Neuronal stem cell (in vitro differentiated cells): ENCODE data around the gene VWA3A.
"Not testable (repeated sequence)": the region's sequence is repeated elsewhere in the genome, so short reads cannot be mapped to it uniquely, and the experiment has no call there.

Source experiments
- DNase-seq: peaks from one replicate; pipeline ENCODE4 v3.0.0-alpha.2; 2013; ENCODE audit warnings: low spot score
- H2AFZ ChIP-seq: one replicate; pipeline ENCODE4 v1.6.1; 2013; ENCODE audit warnings: mild to moderate bottlenecking, low read length, inconsistent platforms
- H2AK5ac ChIP-seq: 2 replicates; pipeline ENCODE4 v1.6.1; 2013; ENCODE audit warnings: low read depth, mild to moderate bottlenecking, inconsistent platforms, low read length, moderate library complexity, mixed read lengths
- H2BK120ac ChIP-seq: 2 replicates; pipeline ENCODE4 v1.6.1; 2013; ENCODE audit warnings: low read depth, mild to moderate bottlenecking, inconsistent platforms, low read length, moderate library complexity, mixed read lengths
- H2BK12ac ChIP-seq: one replicate; pipeline ENCODE4 v1.6.1; 2013; ENCODE audit warnings: low read length, inconsistent platforms
- H2BK15ac ChIP-seq: 2 replicates; pipeline ENCODE4 v1.6.1; 2013; ENCODE audit warnings: mild to moderate bottlenecking, low read length, inconsistent platforms, mixed read lengths
- H2BK5ac ChIP-seq: one replicate; pipeline ENCODE4 v1.6.1; 2013; ENCODE audit warnings: inconsistent platforms, mild to moderate bottlenecking, low read length, moderate library complexity
- H3K14ac ChIP-seq: one replicate; pipeline ENCODE4 v1.6.1; 2013; ENCODE audit warnings: low read length, inconsistent platforms
- H3K18ac ChIP-seq: 2 replicates; pipeline ENCODE4 v1.6.1; 2013; ENCODE audit warnings: low read length, inconsistent platforms
- H3K23ac ChIP-seq: 2 replicates; pipeline ENCODE4 v1.6.1; 2013; ENCODE audit warnings: low read depth, mild to moderate bottlenecking, mixed read lengths, low read length, inconsistent platforms; ENCODE audit not compliant: poor library complexity
- H3K27ac ChIP-seq: replicated peaks from 3 replicates; pipeline ENCODE4 v1.5.1; 2013; ENCODE audit warnings: low read length, inconsistent platforms
- H3K27me3 ChIP-seq, 3 experiments: 2 replicates each; pipeline ENCODE4 v1.6.1; 2013; ENCODE audit warnings: low read length in 3 of 3, mild to moderate bottlenecking in 2 of 3, inconsistent platforms in 1 of 3, low read depth in 1 of 3, mixed read lengths in 1 of 3, moderate library complexity in 1 of 3; ENCODE audit not compliant: control insufficient read depth in 3 of 3, insufficient read depth in 3 of 3
- H3K36me3 ChIP-seq, 2 donors: replicated peaks in 1 of 2; 2 replicates each; pipeline ENCODE4 v1.6.1; 2013; ENCODE audit warnings: low read length in 2 of 2; ENCODE audit not compliant: control insufficient read depth in 2 of 2, insufficient read depth in 2 of 2
- H3K4ac ChIP-seq: 2 replicates; pipeline ENCODE4 v1.6.1; 2013; ENCODE audit warnings: inconsistent platforms, mild to moderate bottlenecking, low read length, moderate library complexity
- H3K4me1 ChIP-seq, 2 donors: 1 replicate in 1 of 2; 2 replicates in 1 of 2; pipeline ENCODE4 v1.6.1; 2013; ENCODE audit warnings: low read length in 2 of 2, low read depth in 1 of 2; ENCODE audit not compliant: control insufficient read depth in 2 of 2, insufficient read depth in 1 of 2
- H3K4me2 ChIP-seq: one replicate; pipeline ENCODE4 v1.6.1; 2013; ENCODE audit warnings: mild to moderate bottlenecking, low read length, inconsistent platforms; ENCODE audit not compliant: insufficient read depth, poor library complexity, severe bottlenecking
- H3K4me3 ChIP-seq, 2 donors: 2 replicates each; pipeline ENCODE4 v1.5.1; 2013; ENCODE audit warnings: low read length in 2 of 2, mild to moderate bottlenecking in 2 of 2, inconsistent platforms in 1 of 2, moderate library complexity in 1 of 2
- H3K79me1 ChIP-seq: one replicate; pipeline ENCODE4 v1.6.1; 2013; ENCODE audit warnings: low read depth, mild to moderate bottlenecking, inconsistent platforms, low read length, moderate library complexity
- H3K9ac ChIP-seq: one replicate; pipeline ENCODE4 v1.6.1; 2013; ENCODE audit warnings: mild to moderate bottlenecking, low read depth, low read length, inconsistent platforms; ENCODE audit not compliant: poor library complexity
- H3K9me3 ChIP-seq, 2 donors: replicated peaks in 1 of 2; 2 replicates each; pipeline versions ENCODE3 to v1.6.1; 2013; ENCODE audit warnings: low read length in 2 of 2, mild to moderate bottlenecking in 2 of 2, inconsistent platforms in 1 of 2, low read depth in 1 of 2, mixed read lengths in 1 of 2, moderate library complexity in 1 of 2; ENCODE audit not compliant: control insufficient read depth in 2 of 2, insufficient read depth in 1 of 2
- H4K8ac ChIP-seq: one replicate; pipeline ENCODE4 v1.6.1; 2013; ENCODE audit warnings: low read depth, mild to moderate bottlenecking, inconsistent platforms, low read length, moderate library complexity
- H4K91ac ChIP-seq: one replicate; pipeline ENCODE4 v1.6.1; 2013; ENCODE audit warnings: low read length, low read depth, mild to moderate bottlenecking, inconsistent platforms; ENCODE audit not compliant: poor library complexity
- WGBS, 2 donors: extraction: QIAGEN DNeasy Blood & Tissue Kit; methylation state at CpG; one replicate each; pipeline ENCODE4 v1.1.7; 2013; ENCODE audit warnings: missing lambda C conversion rate in 2 of 2, mixed read lengths in 1 of 2; ENCODE audit not compliant: insufficient read length in 2 of 2, insufficient replicate concordance in 1 of 2; ENCODE audit errors: extremely low coverage in 2 of 2; 5-methylcytosine and 5-hydroxymethylcytosine counted together

The VWA3A gene

GRCh38 chr16:22153078-22153477, 60.7 kb downstream of the VWA3A start:
- no CpG with 5 or more reads among the region's 7 CpGs for WGBS, 2 donors
- H3K79me1 ChIP-seq, DNase-seq, H3K4me2 ChIP-seq, H3K18ac ChIP-seq, H3K4me1 ChIP-seq, H3K14ac ChIP-seq, H3K4ac ChIP-seq, H2AK5ac ChIP-seq, H2BK15ac ChIP-seq, H2AFZ ChIP-seq, H2BK12ac ChIP-seq, H3K4me3 ChIP-seq, H2BK5ac ChIP-seq, H4K8ac ChIP-seq, H3K27ac ChIP-seq, H3K9me3 ChIP-seq, H4K91ac ChIP-seq, H3K9ac ChIP-seq, H2BK120ac ChIP-seq, H3K36me3 ChIP-seq, H3K23ac ChIP-seq: not testable (repeated sequence)
- H3K27me3 ChIP-seq = peaks cover 0 to 16% (median 0%) of the 10 kb centered on the region in 3 experiments

GRCh38 chr16:22161401-22161800, 69.1 kb downstream of the VWA3A start:
- no peaks in the 10 kb centered on the region for H3K79me1 ChIP-seq
- H2BK5ac ChIP-seq = no peak overlapping the region
- no peak overlapping the region for H2AK5ac ChIP-seq
- H3K9ac ChIP-seq = no peak overlapping the region
- H2AFZ ChIP-seq = no peak overlapping the region
- H3K27ac ChIP-seq = no peak overlapping the region
- no peak overlapping the region for H4K91ac ChIP-seq
- peaks cover 0 to 50% (median 19%) of the 10 kb centered on the region in 3 experiments for H3K27me3 ChIP-seq
- H3K18ac ChIP-seq = no peak overlapping the region
- no peak overlapping the region for H2BK15ac ChIP-seq
- no peak for DNase-seq
- H3K23ac ChIP-seq = no peak overlapping the region
- H2BK120ac ChIP-seq = no peak overlapping the region
- H3K4me3 ChIP-seq = no peak overlapping the region
- no peaks in the 10 kb centered on the region for H3K36me3 ChIP-seq
- H2BK12ac ChIP-seq = no peak overlapping the region
- no peak overlapping the region for H3K14ac ChIP-seq
- no peak overlapping the region for H3K4me2 ChIP-seq
- peaks cover 0 to 2% of the 10 kb centered on the region in 2 donors for H3K4me1 ChIP-seq
- H3K9me3 ChIP-seq = no peaks in the 10 kb centered on the region
- H4K8ac ChIP-seq = no peak overlapping the region
- H3K4ac ChIP-seq = no peak overlapping the region

- Histone ChIP-seq H3K23ac (no peak within 1 kb of the TSS), H4K91ac (no peak within 1 kb of the TSS), H3K4me2 (peak within 1 kb of the TSS; percentile 79), H2BK120ac (no peak within 1 kb of the TSS), H2AFZ (peak within 1 kb of the TSS; percentile 59), H2BK12ac (no peak within 1 kb of the TSS), H3K4me1 (peaks cover 0 to 2% of the 10 kb centered on the region in 2 donors), H3K27me3 (peaks cover 0 to 50% (median 19%) of the 10 kb centered on the region in 3 experiments), H3K9ac (peak within 1 kb of the TSS; percentile 15), H3K4ac (no peak within 1 kb of the TSS), H3K9me3 (peaks cover 0 to 2% of the 10 kb centered on the region in 2 donors), H2BK5ac (no peak within 1 kb of the TSS), H3K27ac (no peak within 1 kb of the TSS), H3K79me1 (no peaks in the 10 kb centered on the region), H3K14ac (no peak within 1 kb of the TSS), H2BK15ac (no peak within 1 kb of the TSS), H3K36me3 (no peaks in the 10 kb centered on the region), H3K18ac (peak within 1 kb of the TSS; percentile 73), H3K4me3 (peak within 1 kb of the TSS in 1 of 2 donors; percentile 72), H4K8ac (peak within 1 kb of the TSS; percentile 53), H2AK5ac (no peak within 1 kb of the TSS)
- WGBS, 2 donors = no CpG with 5 or more reads among the region's 40 CpGs
- DNase-seq = no peak
Observed at GRCh38 chr16:22161999-22162655, 69.8 kb downstream of the VWA3A start, which contains the start of gene SDR42E2. Gene SDR42E2, plus strand, starts transcription at chr16:22162506. Its CDS starts 3,077 bp downstream, at chr16:22165583.

- no peak overlapping the region for H2BK12ac ChIP-seq
- peaks cover 0 to 50% (median 19%) of the 10 kb centered on the region in 3 experiments for H3K27me3 ChIP-seq
- H2BK5ac ChIP-seq = no peak overlapping the region
- no peak overlapping the region for H3K4ac ChIP-seq
- H3K36me3 ChIP-seq = no peaks in the 10 kb centered on the region
- WGBS, 2 donors = no CpG with 5 or more reads among the region's 14 CpGs
- H3K27ac ChIP-seq = no peak overlapping the region
- no peak overlapping the region for H4K91ac ChIP-seq
- H3K79me1 ChIP-seq = no peaks in the 10 kb centered on the region
- H2AFZ ChIP-seq = no peak overlapping the region
- H3K9ac ChIP-seq = peak overlapping the region; percentile 15
- H3K4me1 ChIP-seq = peaks cover 0 to 2% of the 10 kb centered on the region in 2 donors
- H2BK15ac ChIP-seq = no peak overlapping the region
- no peak overlapping the region for H3K23ac ChIP-seq
- no peak overlapping the region for H2BK120ac ChIP-seq
- no peak overlapping the region for H3K14ac ChIP-seq
- DNase-seq = no peak
- H3K9me3 ChIP-seq = peaks cover 0 to 2% of the 10 kb centered on the region in 2 donors
- H3K18ac ChIP-seq = peak overlapping the region; percentile 73
- H2AK5ac ChIP-seq = no peak overlapping the region
- peak overlapping the region in 1 of 2 donors; percentile 72 for H3K4me3 ChIP-seq
- peak overlapping the region; percentile 53 for H4K8ac ChIP-seq
- peak overlapping the region; percentile 79 for H3K4me2 ChIP-seq
Observed at GRCh38 chr16:22162656-22163009, 70.3 kb downstream of the VWA3A start.
